ENCODE measurements around the gene LARP1.

The LARP1 gene

DNA sequence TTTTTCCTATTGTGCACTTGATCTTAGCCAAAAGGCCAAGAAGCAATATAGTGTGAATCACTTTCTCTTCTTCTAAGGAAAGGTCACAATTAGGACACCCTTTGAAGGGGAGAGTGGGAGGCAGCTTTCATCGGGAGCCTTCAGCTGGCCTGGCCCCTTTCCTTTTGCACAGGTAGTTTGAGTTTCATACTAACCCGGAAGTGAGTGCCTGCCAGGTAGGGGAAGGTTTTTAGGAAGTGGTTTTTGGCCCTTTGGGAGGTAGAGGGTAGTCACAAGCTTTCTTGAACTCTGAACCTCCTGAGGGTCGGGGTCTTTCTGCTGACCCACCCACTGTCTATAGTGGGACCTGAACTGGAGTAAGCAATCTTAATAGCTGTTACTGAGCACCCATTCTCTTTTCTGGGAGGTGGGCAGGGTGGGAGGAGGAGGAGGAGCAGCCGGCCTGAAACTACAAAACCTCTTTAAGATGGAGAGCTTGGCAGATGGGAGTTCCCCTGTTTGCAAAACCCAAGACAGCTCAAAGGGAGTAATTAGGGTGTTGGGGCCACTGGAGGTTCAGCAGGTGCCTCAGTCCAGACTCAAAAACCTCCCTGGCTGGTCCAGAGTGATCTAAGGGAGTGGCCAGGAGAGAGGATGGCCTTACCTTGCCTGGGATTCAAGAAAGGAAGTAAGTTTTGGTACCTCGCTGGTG lies 6.0 kb downstream of the LARP1 start:
- no peak overlapping the region for H2AFZ ChIP-seq (ENCODE audit: low read depth, low read length, severe bottlenecking)
- H3K4me3 ChIP-seq (ENCODE audit: insufficient read depth, low read length, poor library complexity, severe bottlenecking) = no peak overlapping the region
- H4K20me1 ChIP-seq (ENCODE audit: low read depth, low read length) = peaks cover 46% of the 10 kb centered on the region
- no peaks in the 10 kb centered on the region for H3K27me3 ChIP-seq (ENCODE audit: low read length)
- H3K9me2 ChIP-seq (replicated peaks; ENCODE audit: insufficient read depth, low read length) = no peaks in the 10 kb centered on the region
- peak overlapping the region; percentile 76 for H3K4me2 ChIP-seq (ENCODE audit: low read depth, low read length, poor library complexity, severe bottlenecking)
- peaks cover 99% of the 10 kb centered on the region for H3K79me2 ChIP-seq (ENCODE audit: insufficient read depth, low read length)
- TF ChIP-seq EZH2phosphoT487 (conservative IDR thresholded peaks at IDR 0.05; ENCODE audit: low read length) = no peak
- TF ChIP-seq, protein P1, sequence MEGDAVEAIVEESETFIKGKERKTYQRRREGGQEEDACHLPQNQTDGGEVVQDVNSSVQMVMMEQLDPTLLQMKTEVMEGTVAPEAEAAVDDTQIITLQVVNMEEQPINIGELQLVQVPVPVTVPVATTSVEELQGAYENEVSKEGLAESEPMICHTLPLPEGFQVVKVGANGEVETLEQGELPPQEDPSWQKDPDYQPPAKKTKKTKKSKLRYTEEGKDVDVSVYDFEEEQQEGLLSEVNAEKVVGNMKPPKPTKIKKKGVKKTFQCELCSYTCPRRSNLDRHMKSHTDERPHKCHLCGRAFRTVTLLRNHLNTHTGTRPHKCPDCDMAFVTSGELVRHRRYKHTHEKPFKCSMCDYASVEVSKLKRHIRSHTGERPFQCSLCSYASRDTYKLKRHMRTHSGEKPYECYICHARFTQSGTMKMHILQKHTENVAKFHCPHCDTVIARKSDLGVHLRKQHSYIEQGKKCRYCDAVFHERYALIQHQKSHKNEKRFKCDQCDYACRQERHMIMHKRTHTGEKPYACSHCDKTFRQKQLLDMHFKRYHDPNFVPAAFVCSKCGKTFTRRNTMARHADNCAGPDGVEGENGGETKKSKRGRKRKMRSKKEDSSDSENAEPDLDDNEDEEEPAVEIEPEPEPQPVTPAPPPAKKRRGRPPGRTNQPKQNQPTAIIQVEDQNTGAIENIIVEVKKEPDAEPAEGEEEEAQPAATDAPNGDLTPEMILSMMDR (IDR thresholded peaks at IDR 0.05; ENCODE audit: insufficient read depth, low read length, poor library complexity, severe bottlenecking) = no peak
- H3K9ac ChIP-seq (ENCODE audit: low read length) = peak overlapping the region; percentile 43; the same call in 1 of the 2 replicates
- no peaks in the 10 kb centered on the region for H3K9me3 ChIP-seq (ENCODE audit: insufficient read depth, low read length)
- H3K27ac ChIP-seq (ENCODE audit: low read depth, low read length) = peak overlapping the region; percentile 35
- H3F3A ChIP-seq (ENCODE audit: insufficient read depth) = peaks cover 10% of the 10 kb centered on the region; the same call in 1 of the 2 replicates
- H3K36me3 ChIP-seq (ENCODE audit: low read length) = no peaks in the 10 kb centered on the region; the same call in 1 of the 2 replicates

DNA sequence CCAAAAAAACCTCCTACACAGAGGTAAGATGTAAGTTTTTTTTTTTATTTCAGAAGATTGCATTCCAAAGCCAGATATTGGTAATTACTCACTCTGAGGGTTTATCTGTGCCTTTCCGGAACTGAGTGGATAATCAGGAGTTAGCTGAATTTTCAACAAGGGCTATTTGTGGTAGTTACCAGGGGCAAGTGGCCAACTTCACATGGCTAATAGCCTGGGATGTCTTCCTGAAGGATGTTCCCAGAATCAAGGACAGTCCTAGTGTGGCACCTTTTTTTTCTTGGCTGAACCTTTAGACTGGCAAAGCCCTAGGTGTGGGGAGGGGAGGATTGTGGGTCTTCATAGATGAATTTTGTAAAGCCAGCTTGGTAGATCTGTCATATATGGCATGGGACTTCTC lies 7.1 kb downstream of the LARP1 start:
- H3K9me3 ChIP-seq (ENCODE audit: insufficient read depth, low read length) = no peaks in the 10 kb centered on the region
- TF ChIP-seq, protein P1 (IDR thresholded peaks at IDR 0.05; ENCODE audit: insufficient read depth, low read length, poor library complexity, severe bottlenecking) = no peak
- no peak for TF ChIP-seq EZH2phosphoT487 (conservative IDR thresholded peaks at IDR 0.05; ENCODE audit: low read length)
- H3K79me2 ChIP-seq (ENCODE audit: insufficient read depth, low read length) = peaks cover 99% of the 10 kb centered on the region
- H3K27ac ChIP-seq (ENCODE audit: low read depth, low read length) = no peak overlapping the region
- peaks cover 16% of the 10 kb centered on the region for H3F3A ChIP-seq (ENCODE audit: insufficient read depth)
- no peak overlapping the region for H3K4me3 ChIP-seq (ENCODE audit: insufficient read depth, low read length, poor library complexity, severe bottlenecking)
- H3K4me2 ChIP-seq (ENCODE audit: low read depth, low read length, poor library complexity, severe bottlenecking) = peak overlapping the region; percentile 27
- H3K9me2 ChIP-seq (replicated peaks; ENCODE audit: insufficient read depth, low read length) = no peaks in the 10 kb centered on the region
- H4K20me1 ChIP-seq (ENCODE audit: low read depth, low read length) = peaks cover 55% of the 10 kb centered on the region
- H2AFZ ChIP-seq (ENCODE audit: low read depth, low read length, severe bottlenecking) = no peak overlapping the region
- no peak overlapping the region for H3K9ac ChIP-seq (ENCODE audit: low read length)
- H3K27me3 ChIP-seq (ENCODE audit: low read length) = no peaks in the 10 kb centered on the region
- no peaks in the 10 kb centered on the region for H3K36me3 ChIP-seq (ENCODE audit: low read length)

DNA sequence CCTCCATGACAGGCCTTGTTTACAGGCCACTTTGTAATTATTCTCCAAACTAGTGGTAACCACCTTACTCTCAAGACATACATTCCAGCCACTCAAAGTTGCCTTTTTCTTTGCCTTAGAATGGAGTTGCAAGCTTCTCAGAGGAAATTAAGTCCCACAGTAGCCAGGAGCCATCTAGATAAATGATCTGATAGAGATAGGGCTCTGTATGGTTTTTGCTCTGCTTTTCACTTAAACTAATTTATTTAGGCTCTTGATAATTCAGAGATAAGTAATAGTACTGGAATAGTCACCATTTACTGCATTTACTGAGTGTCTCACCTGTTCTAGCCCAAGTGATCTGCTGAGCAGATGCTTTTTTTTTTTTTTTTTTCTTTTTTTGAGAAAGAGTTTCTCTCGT lies 7.5 kb downstream of the LARP1 start:
- no peaks in the 10 kb centered on the region for H3K9me3 ChIP-seq (ENCODE audit: insufficient read depth, low read length)
- no peak overlapping the region for H3K4me3 ChIP-seq (ENCODE audit: insufficient read depth, low read length, poor library complexity, severe bottlenecking)
- H3F3A ChIP-seq (ENCODE audit: insufficient read depth) = peaks cover 17% of the 10 kb centered on the region
- TF ChIP-seq, protein P1 (IDR thresholded peaks at IDR 0.05; ENCODE audit: insufficient read depth, low read length, poor library complexity, severe bottlenecking) = no peak
- no peak for TF ChIP-seq EZH2phosphoT487 (conservative IDR thresholded peaks at IDR 0.05; ENCODE audit: low read length)
- peaks cover 100% of the 10 kb centered on the region for H3K79me2 ChIP-seq (ENCODE audit: insufficient read depth, low read length)
- H3K9me2 ChIP-seq (replicated peaks; ENCODE audit: insufficient read depth, low read length) = no peaks in the 10 kb centered on the region
- H3K4me2 ChIP-seq (ENCODE audit: low read depth, low read length, poor library complexity, severe bottlenecking) = peak overlapping the region; percentile 27
- no peaks in the 10 kb centered on the region for H3K27me3 ChIP-seq (ENCODE audit: low read length)
- H2AFZ ChIP-seq (ENCODE audit: low read depth, low read length, severe bottlenecking) = no peak overlapping the region
- H3K36me3 ChIP-seq (ENCODE audit: low read length) = no peaks in the 10 kb centered on the region
- no peak overlapping the region for H3K9ac ChIP-seq (ENCODE audit: low read length)
- peaks cover 56% of the 10 kb centered on the region for H4K20me1 ChIP-seq (ENCODE audit: low read depth, low read length)
- H3K27ac ChIP-seq (ENCODE audit: low read depth, low read length) = no peak overlapping the region
